Measurements from ENCODE around the gene SOCS7. TPM values are rescaled to one million over a fixed set of nuclear protein-coding genes. Genes with fewer than 3 reads are reported as not detected.

The SOCS7 gene
- total and polyA plus RNA-seq, 2 donors (not counting 1 experiment from before 2014, with no cell fraction given), result 9.4 to 20.8 TPM

DNA sequence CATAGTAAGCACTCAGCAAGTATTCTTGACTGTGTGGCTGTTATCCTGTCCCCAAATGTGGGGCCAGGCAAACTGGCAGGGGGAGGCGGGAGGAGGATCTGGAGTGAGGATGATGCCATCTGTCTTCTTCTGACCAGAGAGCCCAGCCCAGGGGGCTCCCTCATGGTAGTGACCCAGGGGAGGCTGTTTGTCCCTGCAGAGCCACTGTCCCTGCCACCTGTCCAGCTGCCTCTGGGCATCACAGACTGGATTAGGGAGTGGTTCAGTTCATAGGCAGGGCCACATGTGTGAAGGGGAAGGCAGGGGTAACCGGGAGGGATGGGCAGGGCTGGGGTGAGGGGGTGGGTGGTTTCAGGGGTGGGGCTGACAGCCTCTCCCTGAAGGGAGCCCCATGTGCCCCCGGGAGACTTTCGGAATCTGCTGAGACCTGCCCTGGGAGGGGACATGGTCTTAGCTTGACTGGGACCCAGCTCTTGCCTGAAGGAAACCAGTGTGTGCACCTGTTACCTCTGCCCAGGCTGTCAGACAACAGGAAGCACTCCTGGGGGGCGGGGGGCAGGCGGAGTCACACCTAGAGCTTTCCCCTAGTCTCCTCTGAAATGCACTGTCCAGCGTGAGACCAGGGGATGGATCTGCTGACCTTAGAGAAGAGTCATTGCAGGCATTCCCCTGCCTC lies 91.8 kb downstream of the SOCS7 start:
- Histone ChIP-seq H3K27ac (ENCODE audit: low read length in 2 of 2) (no peak overlapping the region), H3K4me2 (replicated peaks; ENCODE audit: low read depth, low read length, poor library complexity, severe bottlenecking) (no peak overlapping the region), H3K4me3 (ENCODE audit: control extremely low read depth in 1 of 5, extremely low read depth in 1 of 5, insufficient read depth in 1 of 5, low read depth in 2 of 5, low read length in 4 of 5) (no peak overlapping the region), H4K20me1 (ENCODE audit: control insufficient read depth, insufficient read depth, low read length, poor library complexity, severe bottlenecking) (no peaks in the 10 kb centered on the region), H3K9me3 (ENCODE audit: control extremely low read depth in 1 of 3, control insufficient read depth in 2 of 3, insufficient read depth in 1 of 3, low read length in 2 of 3) (no peaks in the 10 kb centered on the region), H3K27me3 (replicated peaks in 1 of 4; ENCODE audit: control extremely low read depth in 1 of 4, control insufficient read depth in 3 of 4, insufficient read depth in 4 of 4, low read length in 3 of 4) (peaks cover 0 to 11% (median 0%) of the 10 kb centered on the region in 4 experiments), H2AFZ (ENCODE audit: insufficient read depth, low read depth, low read length, poor library complexity, severe bottlenecking) (peak overlapping the region; percentile 23), H3K9ac (ENCODE audit: low read length) (no peak overlapping the region), H3K4me1 (ENCODE audit: control insufficient read depth in 2 of 2, insufficient read depth in 2 of 2, low read length in 2 of 2) (no peaks in the 10 kb centered on the region), H3K79me2 (ENCODE audit: control insufficient read depth, insufficient read depth, low read length) (no peaks in the 10 kb centered on the region), H3K36me3 (replicated peaks in 1 of 2; ENCODE audit: control extremely low read depth in 1 of 2, control insufficient read depth in 1 of 2, extremely low read depth in 1 of 2, insufficient read depth in 2 of 2, low read length in 1 of 2) (no peaks in the 10 kb centered on the region)
- Mint-ChIP-seq H3K27me3 (peaks cover 16% of the 10 kb centered on the region), H3K9me3 (ENCODE audit: insufficient read depth) (no peaks in the 10 kb centered on the region), H3K4me1 (peaks cover 3% of the 10 kb centered on the region), H3K4me3 (no peak overlapping the region), H3K27ac (no peak overlapping the region)
- intact Hi-C loops (cut with micrococcal nuclease), result loop anchor here (1.0 kb wide), 1 partner anchor 49 kb away; no protein-coding TSS in a partner anchor
- TF ChIP-seq, protein P1, sequence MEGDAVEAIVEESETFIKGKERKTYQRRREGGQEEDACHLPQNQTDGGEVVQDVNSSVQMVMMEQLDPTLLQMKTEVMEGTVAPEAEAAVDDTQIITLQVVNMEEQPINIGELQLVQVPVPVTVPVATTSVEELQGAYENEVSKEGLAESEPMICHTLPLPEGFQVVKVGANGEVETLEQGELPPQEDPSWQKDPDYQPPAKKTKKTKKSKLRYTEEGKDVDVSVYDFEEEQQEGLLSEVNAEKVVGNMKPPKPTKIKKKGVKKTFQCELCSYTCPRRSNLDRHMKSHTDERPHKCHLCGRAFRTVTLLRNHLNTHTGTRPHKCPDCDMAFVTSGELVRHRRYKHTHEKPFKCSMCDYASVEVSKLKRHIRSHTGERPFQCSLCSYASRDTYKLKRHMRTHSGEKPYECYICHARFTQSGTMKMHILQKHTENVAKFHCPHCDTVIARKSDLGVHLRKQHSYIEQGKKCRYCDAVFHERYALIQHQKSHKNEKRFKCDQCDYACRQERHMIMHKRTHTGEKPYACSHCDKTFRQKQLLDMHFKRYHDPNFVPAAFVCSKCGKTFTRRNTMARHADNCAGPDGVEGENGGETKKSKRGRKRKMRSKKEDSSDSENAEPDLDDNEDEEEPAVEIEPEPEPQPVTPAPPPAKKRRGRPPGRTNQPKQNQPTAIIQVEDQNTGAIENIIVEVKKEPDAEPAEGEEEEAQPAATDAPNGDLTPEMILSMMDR (IDR thresholded peaks at IDR 0.05), result no peak
- TF ChIP-seq EZH2 (IDR thresholded peaks at IDR 0.05; ENCODE audit: borderline replicate concordance, insufficient read depth, low read depth, low read length, poor library complexity, severe bottlenecking), result no peak
- ChIA-PET POLR2A (no interaction called here), CTCF (interaction anchor here (0.6 to 3.3 kb wide), 5 partner anchors 42 to 710 kb away, joined by 3 to 14 read pairs (median 3); no protein-coding TSS in a partner anchor)
- DNase-seq, result no peak
- WGBS (ENCODE audit: insufficient coverage), result 71% methylated on average over 7 of the region's 7 CpGs
- ATAC-seq (ENCODE audit: low read depth), result no peak

DNA sequence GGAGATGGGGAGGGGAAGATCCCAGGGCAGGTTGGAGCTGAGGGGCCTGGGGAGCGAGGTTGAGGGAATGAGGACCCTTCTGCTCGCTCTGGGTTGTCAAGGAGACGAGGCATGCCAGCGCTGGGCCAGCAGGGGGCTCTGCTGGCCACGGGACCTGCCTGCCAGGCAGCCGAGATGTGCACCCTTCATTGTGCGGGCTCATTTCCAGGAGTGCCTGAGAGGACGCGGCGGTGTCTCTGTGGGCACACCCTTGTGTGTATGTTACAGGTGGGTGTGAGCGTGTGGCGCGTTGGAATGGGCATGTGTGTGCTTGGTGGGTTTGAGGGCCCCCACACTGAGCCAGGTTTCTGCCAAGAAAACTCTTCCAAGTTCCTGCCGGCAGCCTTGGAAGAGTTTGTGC lies 92.5 kb downstream of the SOCS7 start:
- H3K9me3 Mint-ChIP-seq (ENCODE audit: insufficient read depth), result no peaks in the 10 kb centered on the region
- no peak overlapping the region for H3K27ac ChIP-seq (ENCODE audit: low read length in 2 of 2)
- peaks cover 16% of the 10 kb centered on the region for H3K27me3 Mint-ChIP-seq
- 25% methylated on average over 14 of the region's 14 CpGs for WGBS (ENCODE audit: insufficient coverage)
- no peaks in the 10 kb centered on the region for H3K79me2 ChIP-seq (ENCODE audit: control insufficient read depth, insufficient read depth, low read length)
- no peaks in the 10 kb centered on the region for H3K4me1 ChIP-seq (ENCODE audit: control insufficient read depth in 2 of 2, insufficient read depth in 2 of 2, low read length in 2 of 2)
- no peaks in the 10 kb centered on the region for H4K20me1 ChIP-seq (ENCODE audit: control insufficient read depth, insufficient read depth, low read length, poor library complexity, severe bottlenecking)
- CTCF ChIA-PET, result interaction anchor here (0.6 to 3.3 kb wide), 5 partner anchors 42 to 709 kb away, joined by 3 to 14 read pairs (median 3); no protein-coding TSS in a partner anchor
- no peak overlapping the region for H3K4me3 ChIP-seq (ENCODE audit: control extremely low read depth in 1 of 5, extremely low read depth in 1 of 5, insufficient read depth in 1 of 5, low read depth in 2 of 5, low read length in 4 of 5)
- H3K4me1 Mint-ChIP-seq, result peaks cover 3% of the 10 kb centered on the region
- peaks cover 0 to 11% (median 0%) of the 10 kb centered on the region in 4 experiments for H3K27me3 ChIP-seq (replicated peaks in 1 of 4; ENCODE audit: control extremely low read depth in 1 of 4, control insufficient read depth in 3 of 4, insufficient read depth in 4 of 4, low read length in 3 of 4)
- H3K9me3 ChIP-seq (ENCODE audit: control extremely low read depth in 1 of 3, control insufficient read depth in 2 of 3, insufficient read depth in 1 of 3, low read length in 2 of 3), result no peaks in the 10 kb centered on the region
- H3K9ac ChIP-seq (ENCODE audit: low read length), result no peak overlapping the region
- no peak for TF ChIP-seq EZH2 (IDR thresholded peaks at IDR 0.05; ENCODE audit: borderline replicate concordance, insufficient read depth, low read depth, low read length, poor library complexity, severe bottlenecking)
- TF ChIP-seq, protein P1 (IDR thresholded peaks at IDR 0.05), result peak; percentile 65
- H2AFZ ChIP-seq (ENCODE audit: insufficient read depth, low read depth, low read length, poor library complexity, severe bottlenecking), result peak overlapping the region; percentile 23
- no peak overlapping the region for H3K4me2 ChIP-seq (replicated peaks; ENCODE audit: low read depth, low read length, poor library complexity, severe bottlenecking)
- ATAC-seq (ENCODE audit: low read depth), result peak; percentile 67
- DNase-seq, result peak; percentile 55
- intact Hi-C loops (cut with micrococcal nuclease), result loop anchor here (1.0 kb wide), 1 partner anchor 48 kb away; no protein-coding TSS in a partner anchor
- H3K36me3 ChIP-seq (replicated peaks in 1 of 2; ENCODE audit: control extremely low read depth in 1 of 2, control insufficient read depth in 1 of 2, extremely low read depth in 1 of 2, insufficient read depth in 2 of 2, low read length in 1 of 2), result no peaks in the 10 kb centered on the region
- no peak overlapping the region for H3K27ac Mint-ChIP-seq
- POLR2A ChIA-PET, result no interaction called here
- H3K4me3 Mint-ChIP-seq, result no peak overlapping the region
